Right lobe of liver (tissue), 4 donors: ENCODE data around the gene HSPA1A.

ENCODE experiments used
- CTCF ChIP-seq, 4 donors: fragments of 200-600 bp in 3 of 4; fragments of 450-650 bp in 1 of 4; IDR thresholded peaks; one replicate each; pipeline versions ENCODE4 v1.5.1 to v1.8.0; 2016 to 2022; ENCODE audit warnings: antibody characterized with exemption in 4 of 4, mild to moderate bottlenecking in 2 of 4
- POLR2A ChIP-seq: fragments of 450-650 bp; IDR thresholded peaks from one replicate; pipeline ENCODE4 v1.6.1; 2017; ENCODE audit warnings: antibody characterized with exemption, mild to moderate bottlenecking
- donor health status: DM: no; HTN: no; CAD: no.
- donor health status: DM: no; HTN: no; CAD: no.
- donor health status: DM: no; HTN: yes; CAD: no.

- no peak for TF ChIP-seq CTCF (IDR thresholded peaks at IDR 0.05)
- TF ChIP-seq POLR2A, result no peak
Measured at GRCh38 chr6:31768363-31769257, 46.7 kb upstream of the HSPA1A start.
